Activated T-helper 1 cell treated with anti-CD3 and anti-CD28 coated beads, Interleukin-12 subunit alpha, Interleukin-12 subunit beta, Interleukin-2, Interleukin-4 antibody, amounts not matched to agents 30 ng/mL and 10 ng/mL and 1 ng/mL, durations not matched to agents 14 hours and 24 hours and 36 hours (primary cell): ENCODE data around the gene HMGB4. TPM values are rescaled to one million over a fixed set of nuclear protein-coding genes. Genes with fewer than 3 reads are reported as not detected.

Source experiments
- DNase-seq: peaks from one replicate; pipeline ENCODE4 v3.0.0; 2021; ENCODE audit warnings: low spot score
- H3K27ac Mint-ChIP-seq: one replicate; pipeline ENCODE4 v1.8.0; 2021; ENCODE audit warnings: mild to moderate bottlenecking, mixed read lengths
- H3K27me3 Mint-ChIP-seq: one replicate; pipeline ENCODE4 v1.8.0; 2022; ENCODE audit warnings: mild to moderate bottlenecking, moderate library complexity, mixed read lengths; ENCODE audit not compliant: insufficient read depth
- H3K36me3 Mint-ChIP-seq: one replicate; pipeline ENCODE4 v1.8.0; 2021; ENCODE audit warnings: low read depth, mixed read lengths
- H3K4me1 Mint-ChIP-seq: one replicate; pipeline ENCODE4 v1.8.0; 2021; ENCODE audit warnings: low read depth, mixed read lengths
- H3K4me3 Mint-ChIP-seq: one replicate; pipeline ENCODE4 v1.8.0; 2021; ENCODE audit warnings: mild to moderate bottlenecking, moderate library complexity, mixed read lengths
- H3K9me3 Mint-ChIP-seq: one replicate; pipeline ENCODE4 v1.8.0; 2021; ENCODE audit warnings: mixed read lengths
- intact Hi-C: fragments of 100-400 bp; cut with micrococcal nuclease; formaldehyde crosslinking; loops from one replicate; pipeline ENCODE4 v1.15.1; 2024
- total RNA-seq: library from RNA; stranded (reverse); gene quantifications from 2 replicates; pipeline ENCODE4 v1.2.3, GENCODE V29; 2022

HMGB4 gene
- total RNA-seq, 1 donor from 2014 or later = not detected

GRCh38 chr1:33886496-33886895, 22.6 kb downstream of the HMGB4 start:
- intact Hi-C loops = no loop called here
- Mint-ChIP-seq H3K4me3 (no peak overlapping the region), H3K9me3 (no peaks in the 10 kb centered on the region)

GRCh38 chr1:33893147-33893830, 29.4 kb downstream of the HMGB4 start:
- intact Hi-C loops = no loop called here
- Mint-ChIP-seq H3K9me3 (no peaks in the 10 kb centered on the region), H3K27ac (no peak overlapping the region), H3K4me3 (no peak overlapping the region), H3K36me3 (no peaks in the 10 kb centered on the region), H3K4me1 (no peaks in the 10 kb centered on the region), H3K27me3 (peaks cover 2% of the 10 kb centered on the region)
- no peak for DNase-seq

More at GRCh38 chr1:33886496-33886895, 22.6 kb downstream of the HMGB4 start:
- DNase-seq = no peak
- Mint-ChIP-seq H3K4me1 (no peaks in the 10 kb centered on the region), H3K27me3 (peaks cover 5% of the 10 kb centered on the region), H3K27ac (no peak overlapping the region), H3K36me3 (no peaks in the 10 kb centered on the region)

DNA sequence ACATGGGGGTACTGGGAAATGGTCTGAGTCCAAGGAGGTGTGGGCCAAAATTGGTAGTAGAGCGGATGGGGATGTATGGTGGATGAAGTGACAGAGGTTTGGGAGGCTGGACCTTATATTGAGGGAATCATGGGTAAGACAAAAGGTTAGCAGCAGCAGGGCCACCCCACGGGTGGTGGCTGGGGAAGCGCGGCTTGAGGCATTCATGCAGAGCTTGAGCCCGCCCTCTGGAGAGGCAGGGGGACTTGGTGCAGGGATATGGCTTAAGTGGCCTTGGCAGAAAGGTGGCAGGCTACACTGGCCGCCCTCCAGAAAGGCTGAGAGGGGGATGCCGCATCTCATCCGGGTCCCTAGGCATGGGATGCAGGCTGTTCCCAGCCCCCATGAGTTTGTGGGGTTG, 31.5 kb downstream of the HMGB4 start:
- no peaks in the 10 kb centered on the region for H3K36me3 Mint-ChIP-seq
- H3K27me3 Mint-ChIP-seq = peaks cover 5% of the 10 kb centered on the region
- no peaks in the 10 kb centered on the region for H3K9me3 Mint-ChIP-seq
- intact Hi-C loops = no loop called here
- no peak for DNase-seq
- no peak overlapping the region for H3K4me3 Mint-ChIP-seq
- no peaks in the 10 kb centered on the region for H3K4me1 Mint-ChIP-seq
- H3K27ac Mint-ChIP-seq = no peak overlapping the region

- no peaks in the 10 kb centered on the region for H3K9me3 Mint-ChIP-seq
- DNase-seq = no peak
Observed at GRCh38 chr1:33895976-33896375, 32.1 kb downstream of the HMGB4 start.

DNA sequence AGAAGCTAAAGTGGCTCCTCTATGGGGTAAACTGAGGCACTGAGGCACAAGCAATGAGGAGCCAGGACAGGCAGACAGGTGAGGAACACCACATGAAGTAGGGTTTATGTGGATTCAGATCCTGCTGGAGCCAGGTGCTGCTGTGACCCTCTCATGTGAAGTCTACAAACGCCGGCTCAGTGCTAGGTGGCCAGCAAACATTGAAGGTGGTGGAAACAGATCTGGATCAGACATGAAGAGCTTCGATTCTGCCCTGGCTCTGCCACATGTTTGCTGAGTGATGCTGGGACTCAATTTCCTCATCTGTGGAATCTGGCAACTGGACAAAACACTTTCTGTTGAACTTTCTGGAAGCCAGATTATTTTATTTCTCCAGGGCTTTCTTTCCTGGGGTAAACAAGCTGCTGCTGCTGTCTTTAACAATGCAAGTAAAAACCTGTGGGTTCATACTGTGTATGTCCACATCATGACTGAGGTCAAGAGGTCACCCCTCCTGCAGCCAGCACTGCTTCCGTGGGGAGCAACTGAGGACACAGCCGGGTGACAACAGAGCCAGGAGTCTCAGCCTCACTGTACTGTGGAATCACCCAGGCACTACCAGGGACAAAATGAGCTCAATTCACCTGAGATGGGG, 33.3 kb downstream of the HMGB4 start:
- intact Hi-C loops = no loop called here
- Mint-ChIP-seq H3K27me3 (peaks cover 5% of the 10 kb centered on the region), H3K36me3 (no peaks in the 10 kb centered on the region), H3K4me3 (no peak overlapping the region), H3K9me3 (no peaks in the 10 kb centered on the region), H3K4me1 (no peaks in the 10 kb centered on the region), H3K27ac (no peak overlapping the region)
- no peak for DNase-seq

More at GRCh38 chr1:33895976-33896375, 32.1 kb downstream of the HMGB4 start:
- peaks cover 5% of the 10 kb centered on the region for H3K27me3 Mint-ChIP-seq
- no peaks in the 10 kb centered on the region for H3K4me1 Mint-ChIP-seq
- H3K36me3 Mint-ChIP-seq = no peaks in the 10 kb centered on the region
- H3K4me3 Mint-ChIP-seq = no peak overlapping the region
- intact Hi-C loops = no loop called here
- no peak overlapping the region for H3K27ac Mint-ChIP-seq

DNA sequence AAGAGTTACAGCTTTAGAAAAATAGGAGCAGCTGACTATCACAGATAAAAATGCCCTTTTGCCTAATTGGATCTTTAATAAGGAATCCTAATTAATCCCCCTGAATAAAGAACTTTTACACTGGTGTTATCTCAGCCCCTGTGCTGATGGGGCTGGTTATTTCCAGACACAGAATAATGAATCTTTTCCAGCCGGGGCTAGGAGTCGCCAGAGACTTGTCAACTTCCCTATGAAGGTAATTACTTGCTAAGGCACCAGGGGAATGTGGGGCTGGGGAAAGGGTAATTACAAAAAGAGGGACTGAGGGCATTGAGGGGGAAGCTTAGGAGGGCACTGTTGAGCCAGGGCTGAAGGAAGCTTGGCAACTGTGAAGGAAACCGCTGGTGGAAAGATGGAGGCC, 34.5 kb downstream of the HMGB4 start:
- H3K36me3 Mint-ChIP-seq = no peaks in the 10 kb centered on the region
- H3K9me3 Mint-ChIP-seq = no peaks in the 10 kb centered on the region
- H3K4me3 Mint-ChIP-seq = no peak overlapping the region
- DNase-seq = no peak
- intact Hi-C loops = no loop called here
- no peaks in the 10 kb centered on the region for H3K4me1 Mint-ChIP-seq
- peaks cover 7% of the 10 kb centered on the region for H3K27me3 Mint-ChIP-seq
- H3K27ac Mint-ChIP-seq = no peak overlapping the region

DNA sequence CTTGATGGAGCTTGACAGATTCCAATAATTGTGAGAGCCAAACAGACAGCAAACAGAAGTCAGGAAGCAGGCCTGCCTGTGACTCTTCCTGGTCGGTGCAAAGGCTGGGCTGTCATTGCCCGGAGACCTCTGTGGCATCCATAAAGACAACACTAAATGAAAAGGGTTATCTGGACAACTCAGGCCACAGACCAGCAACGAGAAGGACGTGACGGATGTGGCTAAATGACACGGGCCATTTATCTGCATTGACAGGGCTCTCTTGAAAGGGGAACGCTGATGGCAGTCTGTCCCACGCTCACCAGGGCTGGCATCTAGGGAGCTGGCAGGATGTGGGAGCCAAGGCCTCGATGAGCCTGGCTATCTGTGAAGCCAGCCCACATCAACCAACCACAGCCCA, 35.0 kb downstream of the HMGB4 start:
- Mint-ChIP-seq H3K4me3 (no peak overlapping the region), H3K27ac (no peak overlapping the region), H3K36me3 (no peaks in the 10 kb centered on the region), H3K4me1 (no peaks in the 10 kb centered on the region), H3K27me3 (peaks cover 11% of the 10 kb centered on the region), H3K9me3 (no peaks in the 10 kb centered on the region)
- intact Hi-C loops = no loop called here
- DNase-seq = no peak

GRCh38 chr1:33899746-33900145, 35.9 kb downstream of the HMGB4 start:
- Mint-ChIP-seq H3K4me3 (no peak overlapping the region), H3K27me3 (peaks cover 11% of the 10 kb centered on the region), H3K4me1 (no peaks in the 10 kb centered on the region), H3K27ac (no peak overlapping the region), H3K36me3 (no peaks in the 10 kb centered on the region), H3K9me3 (no peaks in the 10 kb centered on the region)
- DNase-seq = no peak
- intact Hi-C loops = no loop called here

DNA sequence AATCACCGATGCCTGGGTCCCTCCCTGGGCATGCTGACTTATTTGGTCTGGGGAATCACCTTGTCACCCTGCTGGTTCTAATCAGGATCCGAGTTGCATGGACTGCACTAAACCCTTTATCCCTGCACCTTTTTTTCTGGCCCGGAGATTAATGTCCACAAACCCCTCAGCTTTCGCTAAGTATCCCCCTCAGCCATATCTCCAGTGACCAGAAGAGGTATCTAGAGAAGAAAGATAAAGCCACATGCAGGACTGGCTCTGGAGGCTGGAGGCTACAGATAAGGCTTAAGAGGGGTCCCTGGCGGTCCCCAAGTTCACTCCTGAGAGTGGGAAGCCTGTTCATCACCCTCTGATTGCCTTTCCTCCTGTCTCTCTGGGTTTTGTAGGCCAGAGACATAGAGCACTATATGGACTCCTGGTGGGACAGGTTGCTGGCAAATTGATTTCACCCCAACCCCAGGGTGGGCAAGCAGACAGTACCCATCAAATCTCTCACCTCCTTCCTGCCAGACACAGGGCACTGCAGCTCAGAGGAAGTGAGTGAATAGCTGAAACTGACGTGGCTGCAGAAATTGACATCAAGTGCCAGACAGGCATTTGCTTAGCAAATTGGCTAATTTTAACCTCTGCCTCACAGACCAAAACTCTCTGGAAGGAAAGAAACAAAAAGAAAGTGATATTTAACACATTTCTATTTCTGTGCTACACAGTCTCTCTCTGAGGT, 38.8 kb downstream of the HMGB4 start:
- Mint-ChIP-seq H3K9me3 (no peaks in the 10 kb centered on the region), H3K4me3 (no peak overlapping the region), H3K27me3 (peaks cover 14% of the 10 kb centered on the region), H3K36me3 (no peaks in the 10 kb centered on the region), H3K27ac (no peak overlapping the region), H3K4me1 (no peaks in the 10 kb centered on the region)
- intact Hi-C loops = no loop called here
- DNase-seq = no peak

- no peaks in the 10 kb centered on the region for H3K9me3 Mint-ChIP-seq
- no peak for DNase-seq
- H3K4me1 Mint-ChIP-seq = no peaks in the 10 kb centered on the region
- H3K4me3 Mint-ChIP-seq = no peak overlapping the region
- no peaks in the 10 kb centered on the region for H3K36me3 Mint-ChIP-seq
- peaks cover 14% of the 10 kb centered on the region for H3K27me3 Mint-ChIP-seq
- intact Hi-C loops = no loop called here
- H3K27ac Mint-ChIP-seq = no peak overlapping the region
Observed at GRCh38 chr1:33903210-33903589, 39.3 kb downstream of the HMGB4 start.

DNA sequence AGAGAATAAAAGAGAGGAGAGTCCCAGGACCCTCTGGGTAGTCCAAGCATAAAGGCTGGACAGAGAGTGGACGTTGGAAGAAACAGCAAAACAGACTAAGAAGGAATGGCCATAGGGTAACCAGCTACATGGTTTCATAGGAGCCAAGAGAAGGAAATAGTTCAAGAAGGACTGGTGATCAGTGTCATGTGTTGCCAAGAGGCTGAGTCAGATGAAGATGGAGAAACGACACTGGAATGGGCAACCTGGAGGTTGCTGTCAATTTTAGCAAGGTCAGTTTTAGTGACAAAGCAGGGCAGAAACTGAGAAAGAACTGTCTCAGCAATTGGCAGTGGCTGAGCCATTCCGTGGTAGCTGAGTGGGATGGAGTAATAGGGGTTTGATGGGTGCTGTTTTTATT, 41.4 kb downstream of the HMGB4 start:
- H3K27ac Mint-ChIP-seq = no peak overlapping the region
- peaks cover 11% of the 10 kb centered on the region for H3K27me3 Mint-ChIP-seq
- no peaks in the 10 kb centered on the region for H3K4me1 Mint-ChIP-seq
- no peak overlapping the region for H3K4me3 Mint-ChIP-seq
- intact Hi-C loops = no loop called here
- H3K36me3 Mint-ChIP-seq = no peaks in the 10 kb centered on the region
- DNase-seq = no peak
- no peaks in the 10 kb centered on the region for H3K9me3 Mint-ChIP-seq

DNA sequence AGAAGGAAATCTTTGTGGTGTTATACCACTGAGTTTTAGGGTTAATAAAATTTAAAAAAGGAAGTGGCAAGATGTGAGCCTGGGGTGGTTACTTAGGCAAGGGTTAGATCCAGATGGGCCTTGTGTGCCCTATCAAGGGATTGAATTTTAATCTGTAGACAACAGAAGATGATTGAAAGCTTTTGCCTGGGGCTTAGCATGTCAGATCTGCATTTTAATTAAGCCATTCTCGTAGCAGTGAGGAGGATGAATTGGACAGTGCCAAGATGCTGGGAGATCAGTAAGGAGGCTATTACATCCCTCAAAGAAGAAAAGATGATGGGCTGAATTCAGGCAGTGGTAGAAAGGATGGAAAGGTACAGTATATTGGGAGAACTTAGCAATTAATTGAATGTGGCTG, 42.3 kb downstream of the HMGB4 start:
- no peaks in the 10 kb centered on the region for H3K4me1 Mint-ChIP-seq

DNA sequence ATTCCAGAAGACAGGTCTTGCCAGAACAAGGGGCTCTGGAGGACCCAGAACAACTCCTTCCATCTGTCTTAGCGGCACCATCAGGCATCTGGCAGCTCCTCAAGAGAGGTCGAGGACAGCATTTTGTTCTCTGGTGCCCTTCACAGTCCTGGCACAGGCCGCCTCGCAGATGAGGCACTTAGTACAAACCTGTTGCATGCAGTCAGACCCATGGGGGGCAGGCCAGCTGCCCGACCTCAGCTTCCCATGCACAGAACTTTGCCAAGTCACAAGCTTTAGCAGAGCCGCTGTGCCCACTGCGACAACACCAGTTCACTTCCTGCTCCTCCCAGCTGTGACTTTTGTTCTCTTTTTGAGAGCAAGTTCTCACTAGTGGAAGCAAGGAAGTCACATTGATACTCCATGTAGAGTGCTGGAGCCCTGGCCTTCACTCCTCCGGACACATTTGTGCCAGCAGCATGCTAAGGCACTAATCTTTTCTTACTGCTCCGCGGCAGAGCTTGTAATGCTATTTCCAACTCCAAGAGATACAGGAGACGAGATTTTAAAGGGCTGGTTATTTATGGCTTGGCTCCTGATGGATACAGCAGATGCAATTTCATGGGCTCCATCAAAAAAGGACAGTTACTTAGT, 44.6 kb downstream of the HMGB4 start:
- H3K4me1 Mint-ChIP-seq = no peaks in the 10 kb centered on the region
- intact Hi-C loops = no loop called here
- H3K27ac Mint-ChIP-seq = no peak overlapping the region
- no peaks in the 10 kb centered on the region for H3K9me3 Mint-ChIP-seq
- H3K4me3 Mint-ChIP-seq = no peak overlapping the region
- no peaks in the 10 kb centered on the region for H3K36me3 Mint-ChIP-seq
- peaks cover 8% of the 10 kb centered on the region for H3K27me3 Mint-ChIP-seq
- no peak for DNase-seq

More for the DNA sequence above, 42.3 kb downstream of the HMGB4 start:
- no peak overlapping the region for H3K27ac Mint-ChIP-seq
- intact Hi-C loops = no loop called here
- DNase-seq = no peak
- no peaks in the 10 kb centered on the region for H3K9me3 Mint-ChIP-seq
- H3K27me3 Mint-ChIP-seq = peaks cover 10% of the 10 kb centered on the region
- H3K36me3 Mint-ChIP-seq = no peaks in the 10 kb centered on the region
- H3K4me3 Mint-ChIP-seq = no peak overlapping the region
